HG03520 (cell line): ENCODE measurements around the gene TMTC4.
A peak's percentile ranks its signal among the peaks of the same experiment; 100 is the strongest.
"Not testable (repeated sequence)": the region's sequence is repeated elsewhere in the genome, so short reads cannot be mapped to it uniquely, and the experiment has no call there.

Experiments used
- ATAC-seq: cut with Tn5 transposase; IDR thresholded peaks from one replicate; pipeline ENCODE4 v1.9.1; 2021; ENCODE audit warnings: mild to moderate bottlenecking, moderate library complexity; ENCODE audit not compliant: unreplicated experiment

The TMTC4 gene

GRCh38 chr13:100633461-100633860 lies 41.1 kb downstream of the TMTC4 start:
- ATAC-seq = no peak

GRCh38 chr13:100630555-100630954 lies 44.0 kb downstream of the TMTC4 start:
- ATAC-seq = no peak

GRCh38 chr13:100627120-100627519 lies 47.5 kb downstream of the TMTC4 start:
- ATAC-seq = no peak

GRCh38 chr13:100625447-100625846 lies 49.1 kb downstream of the TMTC4 start:
- ATAC-seq = no peak

- ATAC-seq = no peak
Measured at GRCh38 chr13:100620792-100621191, 53.8 kb downstream of the TMTC4 start.

GRCh38 chr13:100619940-100620339 lies 54.7 kb downstream of the TMTC4 start:
- ATAC-seq = no peak

GRCh38 chr13:100618897-100619296 lies 55.7 kb downstream of the TMTC4 start:
- not testable (repeated sequence) for ATAC-seq

- no peak for ATAC-seq
Measured at GRCh38 chr13:100613031-100613430, 61.6 kb downstream of the TMTC4 start.

- ATAC-seq = no peak
Measured at GRCh38 chr13:100611678-100612492, 62.7 kb downstream of the TMTC4 start.

- no peak for ATAC-seq
Measured at GRCh38 chr13:100610391-100611347, 63.9 kb downstream of the TMTC4 start.

- peak; percentile 45 for ATAC-seq
Measured at GRCh38 chr13:100608906-100609305, 65.7 kb downstream of the TMTC4 start.

GRCh38 chr13:100608489-100608888 lies 66.1 kb downstream of the TMTC4 start:
- no peak for ATAC-seq

- no peak for ATAC-seq
Measured at GRCh38 chr13:100604918-100605710, 69.5 kb downstream of the TMTC4 start.

GRCh38 chr13:100602493-100603111 lies 72.0 kb downstream of the TMTC4 start:
- ATAC-seq = no peak

GRCh38 chr13:100601716-100602115 lies 72.9 kb downstream of the TMTC4 start:
- no peak for ATAC-seq

GRCh38 chr13:100600915-100601314 lies 73.7 kb downstream of the TMTC4 start:
- no peak for ATAC-seq

- no peak for ATAC-seq
Measured at GRCh38 chr13:100600461-100600860, 74.1 kb downstream of the TMTC4 start.

GRCh38 chr13:100597253-100597652 lies 77.3 kb downstream of the TMTC4 start:
- ATAC-seq = no peak

- ATAC-seq = no peak
Measured at GRCh38 chr13:100596516-100596915, 78.1 kb downstream of the TMTC4 start.

GRCh38 chr13:100594731-100595130 lies 79.9 kb downstream of the TMTC4 start:
- no peak for ATAC-seq
